Embryonic facial prominence (tissue), 1 donor: ENCODE results near the gene ZBTB44.

ENCODE experiments used
- DNase-seq: peaks from one replicate; pipeline ENCODE4 v3.0.0-alpha.2; 2016; ENCODE audit errors: extremely low spot score

The ZBTB44 gene

DNA sequence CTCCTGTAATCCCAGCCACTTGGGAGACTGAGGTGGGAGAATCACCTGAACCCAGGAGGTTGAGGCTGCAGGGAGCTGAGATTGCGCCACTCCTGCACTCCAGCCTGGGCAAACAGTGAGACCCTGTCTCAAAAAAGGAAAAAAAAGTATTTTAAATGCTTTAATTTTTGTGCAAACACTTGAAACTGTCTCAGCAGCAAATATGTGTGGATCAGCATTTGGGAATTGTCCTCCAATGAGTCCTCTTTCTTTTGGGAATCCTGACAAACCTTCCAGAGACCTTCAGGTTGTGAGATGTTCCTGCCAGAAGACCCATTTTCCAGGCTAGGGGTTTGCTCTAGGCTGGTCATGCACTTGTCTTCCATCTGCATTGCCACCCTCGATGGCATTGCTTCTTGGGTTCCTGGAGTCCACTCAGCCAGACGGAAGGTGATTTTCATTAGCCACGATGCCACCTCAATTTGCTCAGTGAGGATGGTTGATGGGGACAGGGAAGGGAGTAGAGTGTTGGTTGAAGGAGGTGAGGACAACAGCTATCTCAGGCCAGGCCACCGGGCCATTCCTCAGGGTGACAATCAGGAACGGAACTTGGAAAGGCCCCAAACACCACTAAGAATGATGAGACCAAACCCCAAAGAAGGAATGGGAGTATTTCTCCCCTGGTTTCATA, 99.7 kb downstream of the ZBTB44 start:
- no peak for DNase-seq

GRCh38 chr11:130213979-130214281, 100.8 kb downstream of the ZBTB44 start:
- no peak for DNase-seq

DNA sequence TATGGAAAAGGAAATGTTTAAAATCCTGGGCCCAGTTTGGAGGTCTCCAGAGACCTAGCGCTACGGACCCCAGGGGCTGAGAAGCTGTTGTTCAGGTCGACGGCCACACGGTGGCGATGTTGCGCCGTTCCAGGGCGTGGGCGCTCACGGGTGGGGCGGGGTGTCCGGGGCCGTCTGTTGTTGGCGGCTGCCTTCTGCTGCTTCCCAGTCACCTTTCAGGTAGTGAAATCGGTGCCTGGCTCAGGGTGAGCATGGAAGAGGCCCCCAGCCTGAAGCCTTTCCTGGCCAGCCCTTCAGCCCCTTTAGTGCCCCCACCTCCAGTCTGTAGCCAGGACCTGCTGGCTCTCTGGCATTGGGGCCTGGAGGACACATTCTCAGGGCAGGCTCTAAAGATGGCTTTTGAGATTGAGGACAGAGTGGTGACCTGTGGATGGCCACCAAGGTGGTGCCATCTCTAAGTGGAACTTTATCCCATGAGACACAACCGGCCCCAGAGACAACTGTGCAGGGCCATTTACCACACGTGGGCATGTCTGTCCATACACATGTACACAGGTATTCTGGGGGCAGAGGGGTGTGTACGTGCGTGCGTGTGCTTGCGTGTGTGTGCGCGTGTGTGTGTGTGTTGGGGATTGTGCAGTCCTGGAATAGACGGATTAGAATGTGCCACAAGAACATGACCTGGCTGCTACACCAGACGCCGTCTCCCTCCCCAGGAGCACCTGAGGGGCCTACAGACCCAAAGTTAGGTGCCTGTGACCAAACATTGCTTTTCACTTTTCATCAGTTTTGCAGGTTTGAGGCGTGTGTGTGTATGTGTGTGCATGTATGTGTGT, 101.4 kb downstream of the ZBTB44 start:
- DNase-seq = no peak

- DNase-seq = no peak
Measured at GRCh38 chr11:130212431-130212961, 102.2 kb downstream of the ZBTB44 start.

- no peak for DNase-seq
Measured at GRCh38 chr11:130211781-130212401, 102.8 kb downstream of the ZBTB44 start.

DNA sequence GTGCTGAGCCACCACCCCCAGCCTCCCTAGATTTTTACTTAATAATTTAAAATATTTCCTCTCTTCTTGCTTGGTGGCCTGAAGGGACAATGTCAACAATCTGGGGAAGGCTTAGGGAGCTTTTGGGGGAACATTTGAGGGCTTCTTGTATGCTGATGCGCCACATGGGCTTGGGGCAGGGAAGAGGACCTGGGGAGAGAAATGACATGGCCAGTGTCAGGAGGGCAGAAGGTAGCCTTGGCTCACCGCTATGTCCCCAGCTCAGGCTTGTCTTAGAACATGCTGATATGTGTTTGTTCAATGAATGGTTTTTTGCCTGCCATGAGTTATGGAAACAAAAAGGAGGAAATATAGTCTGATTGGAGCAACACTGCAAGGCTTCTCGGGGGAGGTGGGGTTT, 103.6 kb downstream of the ZBTB44 start:
- DNase-seq = no peak

DNA sequence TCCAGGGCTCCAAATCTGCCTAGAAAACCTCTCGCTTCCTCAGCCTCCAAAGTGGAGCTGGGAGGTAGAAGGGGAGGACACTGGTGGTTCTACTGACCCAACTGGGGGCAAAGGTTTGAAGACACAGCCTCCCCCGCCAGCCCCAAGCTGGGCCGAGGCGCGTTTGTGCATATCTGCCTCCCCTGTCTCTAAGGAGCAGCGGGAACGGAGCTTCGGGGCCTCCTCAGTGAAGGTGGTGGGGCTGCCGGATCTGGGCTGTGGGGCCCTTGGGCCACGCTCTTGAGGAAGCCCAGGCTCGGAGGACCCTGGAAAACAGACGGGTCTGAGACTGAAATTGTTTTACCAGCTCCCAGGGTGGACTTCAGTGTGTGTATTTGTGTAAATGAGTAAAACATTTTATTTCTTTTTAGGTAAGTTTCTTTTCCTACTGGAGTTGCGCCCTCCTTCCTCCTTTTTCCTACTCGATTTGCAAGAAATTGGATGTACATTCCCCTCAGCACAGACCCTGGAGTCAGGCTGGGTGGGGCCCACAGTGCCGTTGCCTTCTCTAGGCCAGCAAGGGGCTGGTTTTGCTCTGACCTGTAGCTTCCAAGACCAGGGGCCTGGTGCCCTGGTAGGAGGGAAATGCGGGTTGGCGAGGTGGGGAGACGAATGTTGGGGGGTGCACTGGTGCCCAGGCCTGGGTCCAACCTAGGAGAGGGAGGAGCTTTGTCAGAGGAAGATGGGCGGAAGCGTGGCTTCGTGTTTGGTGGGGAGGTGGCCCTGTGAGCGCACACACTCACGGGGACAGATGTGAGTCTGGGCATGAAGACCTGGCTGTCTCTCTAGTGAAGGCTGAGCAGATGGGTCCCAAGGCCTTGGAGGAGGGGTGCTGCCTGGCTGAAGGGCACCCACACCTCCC, 104.5 kb downstream of the ZBTB44 start:
- no peak for DNase-seq

DNA sequence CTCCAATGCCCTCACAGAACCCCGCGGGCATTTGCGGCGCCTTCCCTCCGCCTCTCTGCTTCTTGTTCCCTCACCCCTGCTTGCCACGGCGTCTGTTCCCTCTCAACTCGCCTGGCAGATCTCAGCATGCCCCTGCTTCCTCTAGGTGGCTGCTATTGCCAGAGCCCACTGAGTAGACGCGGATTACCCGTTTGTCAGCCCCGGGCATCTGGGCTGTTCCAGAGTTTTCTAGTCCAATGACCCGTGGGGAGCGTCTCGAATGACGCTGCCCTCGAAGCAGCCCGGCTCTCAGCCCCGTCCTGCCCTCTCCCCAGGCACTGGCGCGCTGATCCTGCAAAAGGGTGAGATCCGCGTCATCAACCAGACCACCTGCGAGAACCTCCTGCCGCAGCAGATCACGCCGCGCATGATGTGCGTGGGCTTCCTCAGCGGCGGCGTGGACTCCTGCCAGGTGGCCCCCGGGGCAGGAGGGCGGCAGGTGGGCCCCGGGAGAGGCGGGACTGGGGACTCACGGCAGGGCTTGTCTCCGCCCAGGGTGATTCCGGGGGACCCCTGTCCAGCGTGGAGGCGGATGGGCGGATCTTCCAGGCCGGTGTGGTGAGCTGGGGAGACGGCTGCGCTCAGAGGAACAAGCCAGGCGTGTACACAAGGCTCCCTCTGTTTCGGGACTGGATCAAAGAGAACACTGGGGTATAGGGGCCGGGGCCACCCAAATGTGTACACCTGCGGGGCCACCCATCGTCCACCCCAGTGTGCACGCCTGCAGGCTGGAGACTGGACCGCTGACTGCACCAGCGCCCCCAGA, 105.4 kb downstream of the ZBTB44 start:
- DNase-seq = no peak

DNA sequence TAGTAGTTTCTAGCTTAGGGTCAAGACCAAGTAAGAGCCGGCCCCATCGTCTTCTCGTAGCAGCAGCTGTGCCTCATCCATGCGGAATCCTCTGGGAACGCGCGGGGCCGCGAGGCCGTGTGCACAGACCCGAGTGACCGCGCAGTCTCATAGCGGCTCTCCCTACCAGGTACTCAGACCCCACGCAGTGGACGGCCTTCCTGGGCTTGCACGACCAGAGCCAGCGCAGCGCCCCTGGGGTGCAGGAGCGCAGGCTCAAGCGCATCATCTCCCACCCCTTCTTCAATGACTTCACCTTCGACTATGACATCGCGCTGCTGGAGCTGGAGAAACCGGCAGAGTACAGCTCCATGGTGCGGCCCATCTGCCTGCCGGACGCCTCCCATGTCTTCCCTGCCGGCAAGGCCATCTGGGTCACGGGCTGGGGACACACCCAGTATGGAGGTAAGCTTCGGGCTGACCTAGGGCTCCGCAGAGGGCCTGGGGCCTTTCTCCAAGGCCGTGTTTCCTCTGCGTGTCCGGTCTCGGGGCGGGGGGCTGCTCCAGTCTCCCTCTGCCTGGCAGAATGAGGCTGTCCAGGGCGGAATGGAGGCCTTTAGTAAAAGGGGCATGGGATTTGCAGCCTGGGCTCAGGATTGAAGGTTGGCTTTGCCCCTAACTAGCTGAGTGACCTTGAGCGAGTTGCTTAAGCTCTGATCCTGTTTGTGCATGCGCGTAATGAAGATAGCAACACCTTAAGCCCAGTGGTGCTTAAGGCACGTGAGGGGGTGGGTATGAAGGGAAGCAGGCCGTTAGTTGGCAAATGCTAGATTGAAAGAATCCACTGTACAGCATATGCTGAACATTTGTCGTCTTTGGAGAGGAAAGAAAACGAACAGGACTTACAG, 106.2 kb downstream of the ZBTB44 start:
- DNase-seq = no peak

DNA sequence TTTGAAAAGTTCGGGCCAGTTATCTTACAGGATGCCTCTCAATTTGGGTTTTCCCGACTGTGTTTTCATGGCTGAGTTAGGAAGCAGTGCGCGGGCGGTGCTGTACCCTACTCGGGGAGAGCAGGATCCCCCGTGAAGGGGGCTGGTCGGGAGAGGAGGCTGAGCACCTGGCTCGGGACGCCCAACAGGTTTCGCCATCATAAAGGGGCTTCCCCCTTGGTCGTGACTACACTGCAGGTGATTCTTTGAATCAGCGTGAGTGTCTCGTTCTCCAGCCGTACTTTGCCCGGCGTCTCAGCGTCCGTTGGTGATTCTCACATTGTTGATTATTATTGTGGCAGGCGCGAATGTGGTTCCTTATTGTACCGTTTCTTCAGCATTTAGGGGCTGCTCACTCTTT, 108.6 kb downstream of the ZBTB44 start:
- no peak for DNase-seq

GRCh38 chr11:130204703-130205095, 110.0 kb downstream of the ZBTB44 start:
- no peak for DNase-seq

GRCh38 chr11:130203766-130204702, 110.7 kb downstream of the ZBTB44 start:
- DNase-seq = no peak

DNA sequence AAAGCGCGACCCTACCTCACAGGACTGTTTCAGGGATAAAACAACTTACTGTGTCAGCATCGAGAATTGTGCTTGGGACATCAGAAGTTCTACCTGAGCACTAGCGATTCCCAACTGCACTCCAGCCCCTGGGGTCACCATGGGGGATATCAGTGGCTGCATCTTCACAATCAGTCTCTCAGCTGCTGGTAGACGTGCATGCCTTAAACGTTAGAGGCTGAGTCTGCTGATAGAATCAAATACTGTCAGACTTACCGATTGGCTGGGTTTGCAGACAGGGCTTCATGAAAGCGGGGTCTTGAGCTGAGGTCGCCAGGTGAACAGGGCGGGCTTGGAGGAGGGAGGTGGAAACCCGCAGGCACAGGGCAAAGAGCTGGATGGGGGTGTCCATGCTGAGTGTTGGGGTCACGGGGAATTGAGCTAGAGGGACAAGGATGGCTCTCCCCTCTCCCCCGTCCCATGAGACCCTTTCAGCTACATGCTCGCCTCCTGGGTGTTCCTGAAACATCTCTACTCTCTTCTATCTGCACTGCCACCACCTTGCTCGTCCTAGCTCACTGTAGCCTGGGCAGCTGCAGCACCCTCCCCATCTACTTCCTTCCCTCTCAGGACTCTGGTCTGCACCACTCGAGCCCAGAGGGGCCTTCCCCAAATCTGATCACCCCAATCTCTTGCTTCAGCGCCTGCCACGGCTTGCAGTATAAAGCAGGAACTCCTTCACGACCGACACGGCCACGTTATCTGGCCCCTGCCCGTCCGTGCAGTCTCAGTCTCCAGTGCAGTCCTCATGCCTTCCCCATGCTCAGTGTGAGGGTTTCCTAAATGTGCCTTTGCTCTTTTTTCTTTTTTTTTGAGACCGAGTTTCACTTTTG, 111.7 kb downstream of the ZBTB44 start:
- DNase-seq = no peak

- no peak for DNase-seq
Measured at GRCh38 chr11:130202009-130202817, 112.5 kb downstream of the ZBTB44 start.

- no peak for DNase-seq
Measured at GRCh38 chr11:130201026-130201425, 113.7 kb downstream of the ZBTB44 start.

DNA sequence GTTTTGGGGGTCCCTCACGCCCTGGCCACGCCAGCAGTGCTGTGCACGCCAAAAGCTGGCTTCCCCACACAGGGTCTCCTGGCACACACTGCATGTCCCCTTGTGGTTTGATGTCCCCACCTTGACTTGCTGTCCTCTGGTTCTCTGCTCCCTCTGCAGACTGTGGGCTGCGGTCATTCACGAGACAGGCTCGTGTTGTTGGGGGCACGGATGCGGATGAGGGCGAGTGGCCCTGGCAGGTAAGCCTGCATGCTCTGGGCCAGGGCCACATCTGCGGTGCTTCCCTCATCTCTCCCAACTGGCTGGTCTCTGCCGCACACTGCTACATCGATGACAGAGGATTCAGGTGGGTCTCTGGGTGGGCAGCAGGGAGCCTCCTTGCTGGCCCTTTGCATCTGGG, 114.9 kb downstream of the ZBTB44 start:
- no peak for DNase-seq

- DNase-seq = no peak
Measured at GRCh38 chr11:130198964-130199363, 115.8 kb downstream of the ZBTB44 start.
